ENCODE results near the gene FNBP1L. TPM values are rescaled to one million over a fixed set of nuclear protein-coding genes. Genes with fewer than 3 reads are reported as not detected.

FNBP1L gene
- total and polyA plus RNA-seq, 2 of the 8 experiments (the other 6 are each of a cell fraction or from before 2014, with no cell fraction given), result 48.9 to 95.9 TPM

- H3K4me2 ChIP-seq (ENCODE audit: insufficient read depth in 1 of 2, low read depth in 2 of 2, low read length in 2 of 2), result no peak overlapping the region
- H4K91ac ChIP-seq (replicated peaks; ENCODE audit: insufficient read length, low read length), result no peak overlapping the region
- peaks cover 2% of the 10 kb centered on the region in 2 experiments for H4K20me1 ChIP-seq (replicated peaks in 1 of 2; ENCODE audit: control insufficient read depth in 1 of 2, insufficient read depth in 2 of 2, low read length in 2 of 2)
- no peak overlapping the region for H2BK15ac ChIP-seq (ENCODE audit: low read length)
- H3K14ac ChIP-seq (ENCODE audit: insufficient read length), result no peak overlapping the region
- no peak overlapping the region for H4K5ac ChIP-seq (ENCODE audit: insufficient read length, low read depth, low read length)
- TF ChIP-seq TAF1 (IDR thresholded peaks at IDR 0.05; ENCODE audit: low read depth, low read length) (no peak), EZH2 (IDR thresholded peaks at IDR 0.05; ENCODE audit: low read depth, low read length, severe bottlenecking) (no peak), GABPA (IDR thresholded peaks at IDR 0.05; ENCODE audit: borderline replicate concordance, insufficient read depth, low read length) (no peak), POU5F1 (IDR thresholded peaks at IDR 0.05; ENCODE audit: low read depth, low read length) (no peak), MAFK (IDR thresholded peaks at IDR 0.05; ENCODE audit: low read depth, low read length) (no peak)
- CTCF ChIA-PET (ENCODE audit: partially characterized antibody), result no interaction called here
- H3K36me3 ChIP-seq (ENCODE audit: control insufficient read depth in 2 of 4, insufficient read depth in 4 of 4, low read length in 3 of 4), result peaks cover 0 to 66% (median 16%) of the 10 kb centered on the region in 4 experiments; a peak in 5 of 8 replicates
- no peak overlapping the region for H2BK20ac ChIP-seq (ENCODE audit: low read length)
- no peak overlapping the region for H2AFZ ChIP-seq (ENCODE audit: low read length)
- H3K56ac ChIP-seq (replicated peaks; ENCODE audit: insufficient read length, low read depth, low read length), result no peak overlapping the region
- H2BK120ac ChIP-seq (replicated peaks; ENCODE audit: low read depth, low read length), result no peak overlapping the region
- H3K79me1 ChIP-seq (ENCODE audit: low read depth, low read length), result no peaks in the 10 kb centered on the region
- H3K27me3 ChIP-seq (replicated peaks in 1 of 4; ENCODE audit: control insufficient read depth in 3 of 4, extremely low read depth in 1 of 4, insufficient read depth in 3 of 4, low read length in 3 of 4), result no peaks in the 10 kb centered on the region
- 95% methylated on average over 1 of the region's 1 CpG; no CpG with 5 or more reads in 1 of the 2 experiments for WGBS, 2 experiments (ENCODE audit: extremely low coverage in 1 of 2, insufficient coverage in 1 of 2, insufficient read length in 1 of 2, insufficient replicate concordance in 2 of 2, low coverage in 1 of 2, low lambda C conversion rate in 2 of 2, missing lambda C conversion rate in 1 of 2)
- no peak overlapping the region for H2BK5ac ChIP-seq (ENCODE audit: low read depth, low read length)
- no peak overlapping the region for H2AK5ac ChIP-seq (ENCODE audit: low read depth, low read length)
- H4K8ac ChIP-seq (ENCODE audit: extremely low read depth, insufficient read depth, low read length), result no peak overlapping the region
- no peaks in the 10 kb centered on the region for H3K23me2 ChIP-seq (ENCODE audit: low read depth, low read length)
- no peak overlapping the region for H3K4ac ChIP-seq (replicated peaks; ENCODE audit: insufficient read length, low read depth, low read length)
- no peak overlapping the region for H3K18ac ChIP-seq (ENCODE audit: extremely low read depth, low read length)
- no peak overlapping the region for H3K9ac ChIP-seq (replicated peaks in 1 of 4; ENCODE audit: extremely low read depth in 1 of 4, low read depth in 3 of 4, low read length in 3 of 4)
- POLR2A ChIA-PET (ENCODE audit: partially characterized antibody), result no interaction called here
- H3K79me2 ChIP-seq (ENCODE audit: control insufficient read depth in 1 of 2, insufficient read depth in 2 of 2, low read length in 2 of 2), result peaks cover 0 to 8% of the 10 kb centered on the region in 2 experiments; a peak in 2 of 4 replicates
- H3K4me1 ChIP-seq (replicated peaks in 1 of 4; ENCODE audit: control insufficient read depth in 3 of 4, insufficient read depth in 4 of 4, low read length in 3 of 4), result no peaks in the 10 kb centered on the region
- H3K4me3 ChIP-seq (ENCODE audit: extremely low read depth in 1 of 4, insufficient read depth in 2 of 4, low read depth in 3 of 4, low read length in 4 of 4), result no peak overlapping the region
- H3K9me3 ChIP-seq (ENCODE audit: insufficient read depth in 2 of 2, low read depth in 1 of 2, low read length in 1 of 2), result no peaks in the 10 kb centered on the region
- FAIRE-seq, result no peak
- DNase-seq (ENCODE audit: low read depth in 1 of 2, low spot score in 2 of 2), result no peak
- H3K27ac ChIP-seq (ENCODE audit: low read depth, low read length), result no peak overlapping the region
- H2BK12ac ChIP-seq (ENCODE audit: low read depth, low read length), result no peak overlapping the region
- H3K23ac ChIP-seq (ENCODE audit: insufficient read length), result no peak overlapping the region
Observed at GRCh38 chr1:93528412-93528811, 80.5 kb downstream of the FNBP1L start.

Measured in H1 (cell line).